Measurements from ENCODE around the gene PHLDA2. TPM values are rescaled to one million over a fixed set of nuclear protein-coding genes. Genes with fewer than 3 reads are reported as not detected.

The PHLDA2 gene
- total and polyA plus RNA-seq, 9 of the 15 experiments (the other 6 are each of a cell fraction or from before 2014, with no cell fraction given): 0.43 to 42.4 (median 4.7) TPM

- TF ChIP-seq, protein P1, sequence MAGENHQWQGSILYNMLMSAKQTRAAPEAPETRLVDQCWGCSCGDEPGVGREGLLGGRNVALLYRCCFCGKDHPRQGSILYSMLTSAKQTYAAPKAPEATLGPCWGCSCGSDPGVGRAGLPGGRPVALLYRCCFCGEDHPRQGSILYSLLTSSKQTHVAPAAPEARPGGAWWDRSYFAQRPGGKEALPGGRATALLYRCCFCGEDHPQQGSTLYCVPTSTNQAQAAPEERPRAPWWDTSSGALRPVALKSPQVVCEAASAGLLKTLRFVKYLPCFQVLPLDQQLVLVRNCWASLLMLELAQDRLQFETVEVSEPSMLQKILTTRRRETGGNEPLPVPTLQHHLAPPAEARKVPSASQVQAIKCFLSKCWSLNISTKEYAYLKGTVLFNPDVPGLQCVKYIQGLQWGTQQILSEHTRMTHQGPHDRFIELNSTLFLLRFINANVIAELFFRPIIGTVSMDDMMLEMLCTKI (IDR thresholded peaks at IDR 0.05; ENCODE audit: partially characterized antibody): no peak
- TF ChIP-seq ADNP (tag; IDR thresholded peaks at IDR 0.05): peak; percentile 67; the same call in 1 of the 2 replicates
- TF ChIP-seq SIX5 (IDR thresholded peaks at IDR 0.05; ENCODE audit: borderline replicate concordance in 1 of 2, insufficient read depth in 1 of 2, low read depth in 1 of 2, low read length in 2 of 2): no peak
- TF ChIP-seq ZNF133 (CRISPR knock-in tag; IDR thresholded peaks at IDR 0.05): no peak
- no peak for TF ChIP-seq RBM39 (optimal IDR thresholded peaks at IDR 0.05; ENCODE audit: low read depth, low read length)
- TF ChIP-seq SOX6 (IDR thresholded peaks at IDR 0.05): no peak
- TF ChIP-seq, protein P2, sequence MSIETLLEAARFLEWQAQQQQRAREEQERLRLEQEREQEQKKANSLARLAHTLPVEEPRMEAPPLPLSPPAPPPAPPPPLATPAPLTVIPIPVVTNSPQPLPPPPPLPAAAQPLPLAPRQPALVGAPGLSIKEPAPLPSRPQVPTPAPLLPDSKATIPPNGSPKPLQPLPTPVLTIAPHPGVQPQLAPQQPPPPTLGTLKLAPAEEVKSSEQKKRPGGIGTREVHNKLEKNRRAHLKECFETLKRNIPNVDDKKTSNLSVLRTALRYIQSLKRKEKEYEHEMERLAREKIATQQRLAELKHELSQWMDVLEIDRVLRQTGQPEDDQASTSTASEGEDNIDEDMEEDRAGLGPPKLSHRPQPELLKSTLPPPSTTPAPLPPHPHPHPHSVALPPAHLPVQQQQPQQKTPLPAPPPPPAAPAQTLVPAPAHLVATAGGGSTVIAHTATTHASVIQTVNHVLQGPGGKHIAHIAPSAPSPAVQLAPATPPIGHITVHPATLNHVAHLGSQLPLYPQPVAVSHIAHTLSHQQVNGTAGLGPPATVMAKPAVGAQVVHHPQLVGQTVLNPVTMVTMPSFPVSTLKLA (conservative IDR thresholded peaks at IDR 0.05): peak; percentile 82 to 86
- no peak for TF ChIP-seq CUX1 (CRISPR knock-in tag; IDR thresholded peaks at IDR 0.05)
- 0 out of 2 replicates have a peak, but pooled peaks have one; percentile 26 for TF ChIP-seq LARP7 (IDR thresholded peaks at IDR 0.05)
- no peak for TF ChIP-seq ELF2 (CRISPR knock-in tag; IDR thresholded peaks at IDR 0.05)
- TF ChIP-seq ZNF551 (CRISPR knock-in tag; IDR thresholded peaks at IDR 0.05): no peak
- no peak for TF ChIP-seq MAFF (IDR thresholded peaks at IDR 0.05; ENCODE audit: low read length)
- TF ChIP-seq ZBED1 (IDR thresholded peaks at IDR 0.05): no peak
- TF ChIP-seq FOXJ2 (tag; IDR thresholded peaks at IDR 0.05): no peak
- TF ChIP-seq ZNF395 (CRISPR knock-in tag; IDR thresholded peaks at IDR 0.05): 0 out of 2 replicates have a peak, but pooled peaks have one; percentile 52
- TF ChIP-seq POU5F1 (IDR thresholded peaks at IDR 0.05; ENCODE audit: borderline replicate concordance, low read depth, low read length, partially characterized antibody): no peak
- TF ChIP-seq PHTF2 (CRISPR knock-in tag; IDR thresholded peaks at IDR 0.05): no peak
- no peak for TF ChIP-seq MEF2A (IDR thresholded peaks at IDR 0.05; ENCODE audit: control insufficient read depth, low read depth, low read length)
- TF ChIP-seq FOXP1 (CRISPR knock-in tag; IDR thresholded peaks at IDR 0.05): peak; percentile 74
Observed at GRCh38 chr11:2929950-2930703, 907 bp upstream of the PHLDA2 start (continued).

All from K562 (cell line).